Progenitor cell of endocrine pancreas (in vitro differentiated cells): Measurements from ENCODE around the gene PTPRD. TPM values are rescaled to one million over a fixed set of nuclear protein-coding genes. Genes with fewer than 3 reads are reported as not detected.

Experiments
- DNase-seq: peaks from one replicate; pipeline ENCODE4 v3.0.0; 2021; ENCODE audit warnings: low spot score; ENCODE audit not compliant: unreplicated experiment
- H3K27ac Mint-ChIP-seq: 2 replicates; pipeline ENCODE4 v1.8.0; 2021; ENCODE audit warnings: mild to moderate bottlenecking, moderate library complexity, mixed read lengths
- H3K27me3 Mint-ChIP-seq: 2 replicates; pipeline ENCODE4 v1.8.0; 2021; ENCODE audit warnings: mixed read lengths
- H3K36me3 Mint-ChIP-seq: 2 replicates; pipeline ENCODE4 v1.8.0; 2022; ENCODE audit warnings: mixed read lengths; ENCODE audit not compliant: insufficient read depth
- H3K4me1 Mint-ChIP-seq: 2 replicates; pipeline ENCODE4 v1.8.0; 2021; ENCODE audit warnings: low read depth, mixed read lengths
- H3K4me3 Mint-ChIP-seq: 2 replicates; pipeline ENCODE4 v1.8.0; 2021; ENCODE audit warnings: low read depth, mild to moderate bottlenecking, moderate library complexity, mixed read lengths
- H3K9me3 Mint-ChIP-seq: 2 replicates; pipeline ENCODE4 v1.8.0; 2021; ENCODE audit warnings: low read depth, mixed read lengths
- CTCF ChIP-seq: fragments of 200-600 bp; sonication (generic); IDR thresholded peaks from one replicate; pipeline ENCODE4 v1.5.0; 2021; ENCODE audit warnings: antibody characterized with exemption, mild to moderate bottlenecking; ENCODE audit not compliant: unreplicated experiment
- total RNA-seq: library from RNA; stranded (reverse); gene quantifications from 2 replicates; pipeline ENCODE4 v1.2.1, GENCODE V29; 2021

PTPRD gene
- total RNA-seq, 1 donor from 2014 or later: 124 TPM

GRCh38 chr9:8734760-8735159 is 1878.0 kb downstream of the PTPRD start:
- H3K4me1 Mint-ChIP-seq: peaks cover 15% of the 10 kb centered on the region
- H3K27ac Mint-ChIP-seq: peak overlapping the region; percentile 31

GRCh38 chr9:8733131-8733954 is 1879.5 kb downstream of the PTPRD start:
- no peak for TF ChIP-seq CTCF
- no peak for DNase-seq
- no peak overlapping the region for H3K27ac Mint-ChIP-seq
- peaks cover 11% of the 10 kb centered on the region for H3K36me3 Mint-ChIP-seq
- peaks cover 12% of the 10 kb centered on the region for H3K4me1 Mint-ChIP-seq
- H3K9me3 Mint-ChIP-seq: no peaks in the 10 kb centered on the region
- no peaks in the 10 kb centered on the region for H3K27me3 Mint-ChIP-seq
- H3K4me3 Mint-ChIP-seq: no peak overlapping the region

More at GRCh38 chr9:8734760-8735159, 1878.0 kb downstream of the PTPRD start:
- no peak for DNase-seq
- H3K36me3 Mint-ChIP-seq: peaks cover 6% of the 10 kb centered on the region
- H3K4me3 Mint-ChIP-seq: no peak overlapping the region
- H3K9me3 Mint-ChIP-seq: no peaks in the 10 kb centered on the region
- H3K27me3 Mint-ChIP-seq: no peaks in the 10 kb centered on the region
- no peak for TF ChIP-seq CTCF

GRCh38 chr9:8732367-8733075 is 1880.3 kb downstream of the PTPRD start:
- DNase-seq: no peak
- TF ChIP-seq CTCF: no peak
- Mint-ChIP-seq H3K4me3 (no peak overlapping the region), H3K27ac (no peak overlapping the region), H3K27me3 (no peaks in the 10 kb centered on the region), H3K4me1 (peaks cover 12% of the 10 kb centered on the region), H3K36me3 (peaks cover 11% of the 10 kb centered on the region), H3K9me3 (no peaks in the 10 kb centered on the region)

GRCh38 chr9:8730618-8731017 is 1882.2 kb downstream of the PTPRD start:
- H3K27ac Mint-ChIP-seq: no peak overlapping the region
- TF ChIP-seq CTCF: no peak

GRCh38 chr9:8728910-8729309 is 1883.9 kb downstream of the PTPRD start:
- H3K4me3 Mint-ChIP-seq: no peak overlapping the region
- no peak for TF ChIP-seq CTCF
- H3K36me3 Mint-ChIP-seq: peaks cover 10% of the 10 kb centered on the region
- no peak overlapping the region for H3K27ac Mint-ChIP-seq
- no peaks in the 10 kb centered on the region for H3K27me3 Mint-ChIP-seq
- H3K4me1 Mint-ChIP-seq: peaks cover 10% of the 10 kb centered on the region
- no peaks in the 10 kb centered on the region for H3K9me3 Mint-ChIP-seq
- DNase-seq: no peak

More at GRCh38 chr9:8730618-8731017, 1882.2 kb downstream of the PTPRD start:
- peaks cover 11% of the 10 kb centered on the region for H3K36me3 Mint-ChIP-seq
- no peak overlapping the region for H3K4me3 Mint-ChIP-seq
- H3K9me3 Mint-ChIP-seq: no peaks in the 10 kb centered on the region
- DNase-seq: no peak
- no peaks in the 10 kb centered on the region for H3K27me3 Mint-ChIP-seq
- peaks cover 14% of the 10 kb centered on the region for H3K4me1 Mint-ChIP-seq
